ENCODE measurements around the gene PWWP2B.

GRCh38 chr10:132400041-132400546, 3.1 kb downstream of the PWWP2B start:
- TF ChIP-seq CTCF (IDR thresholded peaks at IDR 0.05; ENCODE audit: insufficient read depth, low read depth, low read length), result no peak
- no peak for TF ChIP-seq EZH2 (IDR thresholded peaks at IDR 0.05; ENCODE audit: insufficient read depth, low read length)
